Left renal pelvis (tissue), 4 donors: ENCODE results near the gene BPHL. TPM values are rescaled to one million over a fixed set of nuclear protein-coding genes. Genes with fewer than 3 reads are reported as not detected.
"Not testable (repeated sequence)": the region's sequence is repeated elsewhere in the genome, so short reads cannot be mapped to it uniquely, and the experiment has no call there.

Source experiments
- DNase-seq, 4 donors: peaks; one replicate each; pipeline ENCODE4 v3.0.0-alpha.2; 2013; ENCODE audit warnings: low read depth in 4 of 4, low spot score in 3 of 4
- polyA plus RNA-seq, 4 donors: library from polyadenylated mRNA; unstranded; fragments of 120-200 nt; gene quantifications; one replicate each; pipeline ENCODE4 v1.2.1, GENCODE V29; 2013; ENCODE audit not compliant: insufficient read length in 4 of 4

The BPHL gene
- polyA plus RNA-seq, 4 donors, result 25.8 to 74.3 (median 58.3) TPM

GRCh38 chr6:3175715-3176402 lies 57.3 kb downstream of the BPHL start:
- no peak for DNase-seq

- no peak for DNase-seq
Measured at GRCh38 chr6:3176562-3177355, 58.2 kb downstream of the BPHL start.

- DNase-seq, result not testable (repeated sequence)
Measured at GRCh38 chr6:3178666-3179065, 60.2 kb downstream of the BPHL start.

- DNase-seq, result not testable (repeated sequence)
Measured at GRCh38 chr6:3179945-3180344, 61.4 kb downstream of the BPHL start.

- DNase-seq, result no peak
Measured at GRCh38 chr6:3181105-3181504, 62.6 kb downstream of the BPHL start.

GRCh38 chr6:3183066-3183465 lies 64.6 kb downstream of the BPHL start:
- no peak for DNase-seq

- DNase-seq, result no peak
Measured at GRCh38 chr6:3186974-3187382, 68.5 kb downstream of the BPHL start.

GRCh38 chr6:3188262-3188661 lies 69.8 kb downstream of the BPHL start:
- DNase-seq, result no peak

- not testable (repeated sequence) for DNase-seq
Measured at GRCh38 chr6:3189192-3189591, 70.7 kb downstream of the BPHL start.

- no peak for DNase-seq
Measured at GRCh38 chr6:3190056-3190455, 71.5 kb downstream of the BPHL start.

GRCh38 chr6:3190779-3191178 lies 72.3 kb downstream of the BPHL start:
- no peak for DNase-seq

GRCh38 chr6:3193102-3193849 lies 74.8 kb downstream of the BPHL start:
- DNase-seq, result no peak

GRCh38 chr6:3194535-3195419 lies 76.3 kb downstream of the BPHL start:
- DNase-seq, result no peak

GRCh38 chr6:3195420-3195694 lies 76.8 kb downstream of the BPHL start:
- no peak for DNase-seq

- DNase-seq, result no peak
Measured at GRCh38 chr6:3195695-3196497, 77.4 kb downstream of the BPHL start.

- no peak for DNase-seq
Measured at GRCh38 chr6:3196770-3197169, 78.3 kb downstream of the BPHL start.

GRCh38 chr6:3197734-3198133 lies 79.2 kb downstream of the BPHL start:
- DNase-seq, result not testable (repeated sequence)

GRCh38 chr6:3199382-3199781 lies 80.9 kb downstream of the BPHL start:
- DNase-seq, result no peak

GRCh38 chr6:3200682-3201081 lies 82.2 kb downstream of the BPHL start:
- DNase-seq, result no peak

- no peak for DNase-seq
Measured at GRCh38 chr6:3201388-3201787, 82.9 kb downstream of the BPHL start.
